ENCODE measurements around the gene DPRX. TPM values are rescaled to one million over a fixed set of nuclear protein-coding genes. Genes with fewer than 3 reads are reported as not detected.

Gene DPRX
- polyA plus RNA-seq, 1 donor from 2014 or later: not detected

DNA sequence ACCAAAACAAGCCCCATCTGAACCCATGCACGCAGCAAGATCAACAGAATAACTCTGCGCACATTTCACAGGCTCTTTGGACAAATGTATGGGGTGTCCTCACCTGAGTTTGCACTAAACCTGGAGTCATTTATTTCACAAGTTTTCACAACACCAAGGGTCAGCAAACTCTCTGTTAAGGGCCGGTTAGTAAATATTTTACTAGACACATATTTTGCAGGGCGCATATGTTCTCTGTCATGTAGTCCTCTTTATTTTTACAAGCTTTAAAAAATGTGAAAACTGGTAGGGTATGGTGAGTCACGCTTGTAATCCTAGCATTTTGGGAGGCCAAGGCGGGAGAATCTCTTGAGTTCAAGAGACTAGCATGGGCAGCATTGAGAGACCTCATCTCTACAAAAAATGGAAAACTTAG lies 45.5 kb upstream of the DPRX start:
- Histone ChIP-seq H2AFZ (ENCODE audit: low read depth, low read length) (no peak overlapping the region), H3K9me3 (ENCODE audit: low read length) (no peaks in the 10 kb centered on the region), H3K4me2 (ENCODE audit: low read length) (no peak overlapping the region), H4K20me1 (ENCODE audit: insufficient read depth) (no peaks in the 10 kb centered on the region), H3K27ac (ENCODE audit: low read length) (no peak overlapping the region), H3K36me3 (ENCODE audit: insufficient read depth, low read length) (no peaks in the 10 kb centered on the region), H3K79me2 (replicated peaks; ENCODE audit: insufficient read depth, low read length) (no peaks in the 10 kb centered on the region), H3K9me2 (ENCODE audit: insufficient read depth, low read length) (no peaks in the 10 kb centered on the region), H3F3A (ENCODE audit: insufficient read depth, low read length, poor library complexity, severe bottlenecking) (no peaks in the 10 kb centered on the region), H3K27me3 (ENCODE audit: insufficient read depth, low read depth, low read length) (no peaks in the 10 kb centered on the region), H3K9ac (ENCODE audit: low read length) (no peak overlapping the region), H3K4me3 (ENCODE audit: low read length) (no peak overlapping the region)
- no peak for TF ChIP-seq RAD21 (conservative IDR thresholded peaks at IDR 0.05)
- TF ChIP-seq EP300 (conservative IDR thresholded peaks at IDR 0.05; ENCODE audit: poor library complexity, severe bottlenecking): no peak

GRCh38 chr19:53594811-53595509 lies 36.8 kb upstream of the DPRX start:
- TF ChIP-seq MXI1 (conservative IDR thresholded peaks at IDR 0.05; ENCODE audit: poor library complexity, severe bottlenecking): no peak
- H3K27me3 ChIP-seq (ENCODE audit: insufficient read depth, low read depth, low read length): no peaks in the 10 kb centered on the region
- no peaks in the 10 kb centered on the region for H3K79me2 ChIP-seq (replicated peaks; ENCODE audit: insufficient read depth, low read length)
- H4K20me1 ChIP-seq (ENCODE audit: insufficient read depth): no peaks in the 10 kb centered on the region
- H3K27ac ChIP-seq (ENCODE audit: low read length): no peak overlapping the region
- no peaks in the 10 kb centered on the region for H3K9me3 ChIP-seq (ENCODE audit: low read length)
- H3K9ac ChIP-seq (ENCODE audit: low read length): no peak overlapping the region
- H2AFZ ChIP-seq (ENCODE audit: low read depth, low read length): no peak overlapping the region
- no peaks in the 10 kb centered on the region for H3F3A ChIP-seq (ENCODE audit: insufficient read depth, low read length, poor library complexity, severe bottlenecking)
- H3K4me3 ChIP-seq (ENCODE audit: low read length): no peak overlapping the region
- no peaks in the 10 kb centered on the region for H3K36me3 ChIP-seq (ENCODE audit: insufficient read depth, low read length)
- H3K9me2 ChIP-seq (ENCODE audit: insufficient read depth, low read length): no peaks in the 10 kb centered on the region
- no peak overlapping the region for H3K4me2 ChIP-seq (ENCODE audit: low read length)

DNA sequence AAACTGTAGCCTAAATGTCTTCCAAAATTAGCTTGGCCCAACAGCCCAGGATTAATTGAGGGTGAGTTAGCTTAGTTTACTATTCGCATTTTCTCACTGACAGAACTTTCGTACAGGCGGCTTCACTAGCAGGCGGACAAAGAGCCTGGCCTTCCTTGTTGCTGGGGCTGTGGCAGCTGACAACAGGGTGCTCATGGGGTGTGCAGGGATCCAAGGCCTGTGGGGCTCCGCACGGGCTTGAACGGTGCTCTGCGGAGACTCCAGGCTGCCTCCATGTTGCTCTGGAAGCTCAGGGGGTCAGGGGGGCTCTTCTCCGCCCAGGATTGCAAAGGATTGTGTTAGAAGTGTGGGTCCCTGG lies 36.3 kb upstream of the DPRX start:
- Histone ChIP-seq H3K79me2 (replicated peaks; ENCODE audit: insufficient read depth, low read length) (no peaks in the 10 kb centered on the region), H3F3A (ENCODE audit: insufficient read depth, low read length, poor library complexity, severe bottlenecking) (no peaks in the 10 kb centered on the region), H3K9me2 (ENCODE audit: insufficient read depth, low read length) (no peaks in the 10 kb centered on the region), H3K4me3 (ENCODE audit: low read length) (no peak overlapping the region), H3K27me3 (ENCODE audit: insufficient read depth, low read depth, low read length) (no peaks in the 10 kb centered on the region), H3K27ac (ENCODE audit: low read length) (no peak overlapping the region), H2AFZ (ENCODE audit: low read depth, low read length) (no peak overlapping the region), H4K20me1 (ENCODE audit: insufficient read depth) (no peaks in the 10 kb centered on the region), H3K36me3 (ENCODE audit: insufficient read depth, low read length) (no peaks in the 10 kb centered on the region), H3K9ac (ENCODE audit: low read length) (no peak overlapping the region), H3K4me2 (ENCODE audit: low read length) (no peak overlapping the region), H3K9me3 (ENCODE audit: low read length) (no peaks in the 10 kb centered on the region)
- TF ChIP-seq EZH2 (IDR thresholded peaks at IDR 0.05; ENCODE audit: borderline replicate concordance, insufficient read depth, low read length, poor library complexity, severe bottlenecking) (no peak), RAD21 (conservative IDR thresholded peaks at IDR 0.05) (no peak), EP300 (conservative IDR thresholded peaks at IDR 0.05; ENCODE audit: poor library complexity, severe bottlenecking) (no peak)
- TF ChIP-seq, protein P1, sequence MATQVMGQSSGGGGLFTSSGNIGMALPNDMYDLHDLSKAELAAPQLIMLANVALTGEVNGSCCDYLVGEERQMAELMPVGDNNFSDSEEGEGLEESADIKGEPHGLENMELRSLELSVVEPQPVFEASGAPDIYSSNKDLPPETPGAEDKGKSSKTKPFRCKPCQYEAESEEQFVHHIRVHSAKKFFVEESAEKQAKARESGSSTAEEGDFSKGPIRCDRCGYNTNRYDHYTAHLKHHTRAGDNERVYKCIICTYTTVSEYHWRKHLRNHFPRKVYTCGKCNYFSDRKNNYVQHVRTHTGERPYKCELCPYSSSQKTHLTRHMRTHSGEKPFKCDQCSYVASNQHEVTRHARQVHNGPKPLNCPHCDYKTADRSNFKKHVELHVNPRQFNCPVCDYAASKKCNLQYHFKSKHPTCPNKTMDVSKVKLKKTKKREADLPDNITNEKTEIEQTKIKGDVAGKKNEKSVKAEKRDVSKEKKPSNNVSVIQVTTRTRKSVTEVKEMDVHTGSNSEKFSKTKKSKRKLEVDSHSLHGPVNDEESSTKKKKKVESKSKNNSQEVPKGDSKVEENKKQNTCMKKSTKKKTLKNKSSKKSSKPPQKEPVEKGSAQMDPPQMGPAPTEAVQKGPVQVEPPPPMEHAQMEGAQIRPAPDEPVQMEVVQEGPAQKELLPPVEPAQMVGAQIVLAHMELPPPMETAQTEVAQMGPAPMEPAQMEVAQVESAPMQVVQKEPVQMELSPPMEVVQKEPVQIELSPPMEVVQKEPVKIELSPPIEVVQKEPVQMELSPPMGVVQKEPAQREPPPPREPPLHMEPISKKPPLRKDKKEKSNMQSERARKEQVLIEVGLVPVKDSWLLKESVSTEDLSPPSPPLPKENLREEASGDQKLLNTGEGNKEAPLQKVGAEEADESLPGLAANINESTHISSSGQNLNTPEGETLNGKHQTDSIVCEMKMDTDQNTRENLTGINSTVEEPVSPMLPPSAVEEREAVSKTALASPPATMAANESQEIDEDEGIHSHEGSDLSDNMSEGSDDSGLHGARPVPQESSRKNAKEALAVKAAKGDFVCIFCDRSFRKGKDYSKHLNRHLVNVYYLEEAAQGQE (IDR thresholded peaks at IDR 0.05; ENCODE audit: borderline replicate concordance): no peak
